HepG2 (cell line): ENCODE data around the gene VWA3A. TPM values are rescaled to one million over a fixed set of nuclear protein-coding genes. Genes with fewer than 3 reads are reported as not detected.

Source experiments
- CREBL2 ChIP-seq: sonication (generic); formaldehyde crosslinking; IDR thresholded peaks from 2 replicates; pipeline ENCODE4 v1.8.1; 2023; ENCODE audit warnings: missing genetic modification reagents, mild to moderate bottlenecking, borderline replicate concordance
- CSRNP1 ChIP-seq: sonication (generic); formaldehyde crosslinking; IDR thresholded peaks from 2 replicates; pipeline ENCODE4 v1.8.1; 2023; ENCODE audit warnings: mild to moderate bottlenecking, missing genetic modification reagents
- DMAP1 ChIP-seq: IDR thresholded peaks from 2 replicates; pipeline ENCODE4 v1.6.1; 2016
- GRHL1 ChIP-seq: sonication (generic); formaldehyde crosslinking; conservative IDR thresholded peaks from 2 replicates; pipeline ENCODE4 v1.8.0; 2022; ENCODE audit warnings: missing genetic modification reagents
- HMG20A ChIP-seq: IDR thresholded peaks from 2 replicates; pipeline ENCODE4 v1.6.1; 2016; ENCODE audit warnings: borderline replicate concordance
- HOMEZ ChIP-seq: IDR thresholded peaks from 2 replicates; pipeline ENCODE4 v1.6.1; 2016; ENCODE audit warnings: low read depth
- KLF12 ChIP-seq: sonication (generic); formaldehyde crosslinking; IDR thresholded peaks from 2 replicates; pipeline ENCODE4 v1.4.0; 2020; ENCODE audit warnings: missing genetic modification reagents, borderline replicate concordance
- MAFG ChIP-seq: sonication (generic); formaldehyde crosslinking; IDR thresholded peaks from 2 replicates; pipeline ENCODE4 v1.5.1; 2020; ENCODE audit warnings: mild to moderate bottlenecking, missing genetic modification reagents
- NR1H2 ChIP-seq: sonication (generic); formaldehyde crosslinking; IDR thresholded peaks from 2 replicates; pipeline ENCODE4 v1.8.1; 2022; ENCODE audit warnings: low read depth, missing genetic modification reagents, borderline replicate concordance
- RAD21 ChIP-seq: fragments of 450-650 bp; formaldehyde crosslinking; IDR thresholded peaks from 2 replicates; pipeline ENCODE4 v1.5.0; 2020; ENCODE audit warnings: mild to moderate bottlenecking
- STAG1 ChIP-seq: sonication (generic); formaldehyde crosslinking; IDR thresholded peaks from 2 replicates; pipeline ENCODE4 v1.4.0; 2020; ENCODE audit warnings: missing genetic modification reagents
- TOE1 ChIP-seq: sonication (generic); formaldehyde crosslinking; IDR thresholded peaks from 2 replicates; pipeline ENCODE4 v1.4.0; 2020; ENCODE audit warnings: mild to moderate bottlenecking, missing genetic modification reagents
- U2AF2 ChIP-seq: fragments of 200-400 bp; formaldehyde crosslinking; IDR thresholded peaks from 2 replicates; pipeline ENCODE4 v1.6.1; 2017; ENCODE audit warnings: low read depth, mild to moderate bottlenecking, low read length
- ZBTB33 ChIP-seq: sonication (generic); formaldehyde crosslinking; IDR thresholded peaks from 2 replicates; pipeline ENCODE4 v1.4.0; 2020; ENCODE audit warnings: missing genetic modification reagents
- ZC3H4 ChIP-seq: sonication (generic); formaldehyde crosslinking; IDR thresholded peaks from 2 replicates; pipeline ENCODE4 v1.4.0; 2020; ENCODE audit warnings: missing genetic modification reagents, borderline replicate concordance
- ZFP36 ChIP-seq: fragments of 150-350 bp; IDR thresholded peaks from 2 replicates; pipeline ENCODE4 v1.6.1; 2018; ENCODE audit warnings: borderline replicate concordance, low read length, low read depth; ENCODE audit not compliant: partially characterized antibody
- ZNF235 ChIP-seq: sonication (generic); formaldehyde crosslinking; IDR thresholded peaks from 2 replicates; pipeline ENCODE4 v1.8.1; 2023; ENCODE audit warnings: mild to moderate bottlenecking, missing genetic modification reagents, borderline replicate concordance
- ZNF557 ChIP-seq: sonication (generic); formaldehyde crosslinking; IDR thresholded peaks from 2 replicates; pipeline ENCODE4 v1.4.0; 2020; ENCODE audit warnings: missing genetic modification reagents
- ZNF619 ChIP-seq: sonication (generic); formaldehyde crosslinking; IDR thresholded peaks from 2 replicates; pipeline ENCODE4 v1.4.0; 2020; ENCODE audit warnings: mild to moderate bottlenecking, missing genetic modification reagents
- ZNF790 ChIP-seq: sonication (generic); formaldehyde crosslinking; IDR thresholded peaks from 2 replicates; pipeline ENCODE4 v1.8.0; 2022; ENCODE audit warnings: missing genetic modification reagents, mild to moderate bottlenecking, borderline replicate concordance
- polyA plus RNA-seq, 8 experiments: library from polyadenylated mRNA; depleted of rRNA in 3 of 8; stranded (reverse) in 7 of 8; unstranded in 1 of 8; fragments of >200 nt; fragmentation: Illumina TruSeq in 4 of 8; extraction: Trizol in 4 of 8; gene quantifications; 2 replicates each; pipeline versions ENCODE4 v1.2.1 to v1.2.3, GENCODE V29; 2011 to 2016; ENCODE audit warnings: low read depth in 4 of 8, missing spikeins in 1 of 8, mixed read lengths in 1 of 8; ENCODE audit not compliant: insufficient read depth in 1 of 8
- total RNA-seq, 5 experiments: library from RNA; depleted of rRNA; stranded (reverse); fragments of >200 nt; fragmentation: Illumina TruSeq; extraction: Trizol; gene quantifications; 2 replicates each; pipeline ENCODE4 v1.2.3, GENCODE V29; 2016; ENCODE audit warnings: low read depth in 1 of 5

Gene VWA3A
- total and polyA plus RNA-seq, 2 of the 13 experiments (the other 11 are each of a cell fraction or from before 2014, with no cell fraction given), result 0.03 to 0.07 TPM

DNA sequence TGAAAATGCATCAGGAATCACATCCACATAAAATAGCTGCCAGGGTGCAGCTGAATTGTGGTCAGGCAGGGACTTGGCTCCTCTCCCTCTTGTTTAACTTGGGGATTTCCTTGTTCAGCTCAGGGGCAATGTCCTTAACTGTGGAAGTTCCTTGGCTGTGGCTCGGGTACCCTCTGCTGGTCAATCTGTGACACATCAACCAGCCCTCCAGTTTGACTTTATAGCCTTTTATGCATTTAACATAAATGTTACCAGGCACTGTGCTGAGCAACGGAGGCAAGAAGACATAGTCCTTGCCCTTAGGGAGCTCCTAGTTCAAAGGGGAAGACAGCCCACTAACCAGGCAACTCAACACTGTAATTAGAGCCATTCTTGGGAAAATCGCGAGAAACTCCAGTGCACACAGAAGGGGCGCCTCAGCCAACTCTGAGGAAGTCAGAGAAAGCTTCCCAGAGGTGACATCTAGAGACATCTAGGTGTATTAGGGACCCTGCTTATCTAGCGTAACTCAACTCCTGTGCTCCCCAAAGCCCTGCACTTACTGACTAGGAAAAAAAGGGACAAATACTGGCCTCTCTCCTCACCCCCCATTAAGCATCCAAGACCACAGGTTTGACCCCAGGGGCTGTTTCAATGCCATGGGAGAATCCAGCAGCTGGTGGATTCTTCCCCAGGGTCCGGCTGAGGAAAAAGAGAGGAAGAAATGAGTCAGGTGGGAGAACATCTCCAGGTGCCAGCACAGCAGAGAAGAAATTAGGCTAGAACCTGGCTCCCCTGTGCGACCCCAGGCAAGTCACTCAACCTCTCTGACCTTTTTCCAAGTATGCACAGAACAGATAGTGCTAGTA lies 96.5 kb downstream of the VWA3A start (continued):
- TF ChIP-seq HOMEZ (CRISPR knock-in tag), result no peak
- TF ChIP-seq HMG20A (CRISPR knock-in tag), result peak; percentile 31; the same call in 1 of the 2 replicates
- TF ChIP-seq ZNF790 (CRISPR knock-in tag), result no peak
- TF ChIP-seq RAD21, result peak; percentile 97
- TF ChIP-seq ZNF619 (CRISPR knock-in tag), result no peak
- TF ChIP-seq TOE1 (CRISPR knock-in tag), result no peak
- TF ChIP-seq DMAP1 (CRISPR knock-in tag), result 0 out of 2 replicates have a peak, but pooled peaks have one; percentile 66
- no peak for TF ChIP-seq NR1H2 (CRISPR knock-in tag)
- no peak for TF ChIP-seq ZNF235 (CRISPR knock-in tag)
- no peak for TF ChIP-seq GRHL1 (CRISPR knock-in tag)
- TF ChIP-seq CSRNP1 (CRISPR knock-in tag), result no peak
- TF ChIP-seq ZC3H4, result no peak
- TF ChIP-seq KLF12 (CRISPR knock-in tag), result peak; percentile 85
- peak; percentile 98 for TF ChIP-seq STAG1
- TF ChIP-seq ZFP36, result peak; percentile 19
- 0 out of 2 replicates have a peak, but pooled peaks have one; percentile 16 for TF ChIP-seq ZBTB33 (CRISPR knock-in tag)
- no peak for TF ChIP-seq U2AF2
- TF ChIP-seq MAFG (CRISPR knock-in tag), result no peak
- peak; percentile 75; the same call in 1 of the 2 replicates for TF ChIP-seq ZNF557
- 0 out of 2 replicates have a peak, but pooled peaks have one; percentile 6 for TF ChIP-seq CREBL2 (CRISPR knock-in tag)
